ENCODE data around the gene KIF26A.

Gene KIF26A

DNA sequence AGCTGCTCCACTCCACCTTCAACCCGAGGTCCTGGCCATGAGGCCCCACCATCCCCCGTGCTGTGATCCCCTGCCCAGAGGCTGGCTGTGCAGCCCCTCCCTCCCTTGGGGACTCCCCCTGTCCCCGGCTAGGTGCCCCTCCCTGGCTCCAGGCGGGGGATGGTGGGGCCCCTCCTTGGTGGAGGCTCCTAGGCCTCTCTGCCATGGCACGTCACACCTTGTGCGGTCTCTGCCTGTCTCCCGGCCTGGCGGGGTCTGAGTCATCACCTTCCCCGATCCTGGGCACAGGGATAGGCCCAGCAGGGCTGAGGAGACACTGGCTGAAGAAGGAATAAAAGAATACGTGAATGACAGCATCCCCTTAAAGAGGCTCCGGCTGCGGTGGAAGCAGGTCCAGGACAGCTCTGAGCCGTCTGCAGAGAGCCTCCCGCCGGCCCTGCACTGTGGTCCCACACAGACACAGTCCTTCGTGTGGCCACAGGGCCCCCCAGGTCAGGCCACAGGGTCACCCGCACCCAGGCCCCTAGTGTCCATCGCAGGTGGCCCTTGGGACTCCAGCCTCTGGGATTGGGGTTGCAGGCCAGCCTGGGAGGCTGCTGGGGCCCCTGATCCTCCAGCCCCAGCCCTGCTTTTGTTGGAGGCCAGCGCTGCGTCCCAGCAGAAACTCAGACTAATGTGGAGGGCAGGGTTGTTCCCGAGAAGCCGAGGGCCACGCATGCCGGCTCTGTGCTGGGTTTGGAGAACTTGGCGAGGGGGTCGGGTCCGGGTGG lies 43.6 kb downstream of the KIF26A start:
- DNase-seq = no peak

DNA sequence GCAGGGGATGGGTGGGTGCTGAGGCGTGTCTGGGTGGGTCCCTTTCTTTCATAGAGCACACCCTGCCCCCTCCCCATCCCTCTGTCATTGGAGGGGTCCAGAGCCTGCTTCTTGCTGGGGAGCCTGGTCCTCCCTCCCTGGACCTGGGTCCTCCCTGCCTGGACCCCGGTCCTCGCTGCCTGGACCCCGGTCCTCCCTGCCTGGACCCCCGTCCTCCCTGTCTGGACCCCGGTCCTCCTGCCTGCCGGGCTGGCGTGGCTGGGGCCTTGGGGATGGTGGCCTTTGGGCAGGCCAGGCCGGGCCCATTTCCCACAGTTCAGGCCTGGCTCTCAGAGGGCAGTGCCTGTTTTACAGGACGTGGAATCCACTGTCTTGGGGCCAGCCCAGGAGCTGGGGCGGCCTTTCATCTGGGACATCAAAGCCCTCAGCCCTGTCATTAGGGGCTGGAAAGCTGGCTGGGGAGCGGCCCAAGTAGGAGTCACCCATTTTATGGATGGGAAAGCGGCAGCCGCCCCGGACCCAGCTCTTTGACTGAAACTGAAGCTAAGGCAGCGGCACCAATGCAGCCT lies 44.6 kb downstream of the KIF26A start:
- no peak for DNase-seq

DNA sequence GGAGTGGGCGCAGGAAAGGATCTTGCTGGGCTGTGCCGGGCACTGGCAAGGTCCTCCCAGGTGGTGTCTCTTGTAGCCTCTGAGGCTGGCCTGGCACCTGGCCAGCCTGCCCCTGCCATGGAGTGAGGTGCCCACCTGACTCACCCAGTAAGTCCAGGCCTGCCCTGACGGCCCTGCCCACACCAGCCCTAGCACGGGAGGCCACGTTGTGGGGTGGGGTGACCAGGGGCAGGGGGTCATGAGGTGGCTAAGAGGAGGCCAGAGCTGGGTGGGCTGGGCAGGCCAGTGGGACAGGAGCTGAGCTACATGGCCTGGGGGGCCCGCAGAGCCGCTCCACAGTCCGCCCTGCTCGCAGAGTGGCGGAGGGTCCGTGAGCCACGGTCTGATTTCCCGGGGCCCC lies 45.4 kb downstream of the KIF26A start:
- DNase-seq = no peak

DNA sequence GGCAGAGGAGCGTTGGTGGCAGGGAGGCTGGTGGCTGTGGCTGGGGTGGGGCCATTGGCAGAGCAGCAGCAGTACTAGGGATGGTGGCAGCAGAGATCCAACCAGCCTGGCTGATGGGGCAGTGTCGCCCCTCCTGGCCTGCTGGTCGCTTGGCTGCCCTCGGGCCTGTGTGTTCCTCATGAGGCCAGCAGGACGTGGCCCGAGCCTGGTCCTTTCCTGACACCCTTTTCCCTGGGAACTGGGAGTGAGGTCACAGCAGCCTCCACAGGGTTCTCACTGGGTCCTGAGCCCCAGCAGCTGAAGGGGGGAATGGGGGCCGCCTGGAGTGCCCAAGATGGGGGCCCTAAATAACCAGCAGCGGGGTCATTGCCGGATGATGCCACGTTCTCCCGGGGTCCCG lies 46.1 kb downstream of the KIF26A start:
- DNase-seq = no peak

DNA sequence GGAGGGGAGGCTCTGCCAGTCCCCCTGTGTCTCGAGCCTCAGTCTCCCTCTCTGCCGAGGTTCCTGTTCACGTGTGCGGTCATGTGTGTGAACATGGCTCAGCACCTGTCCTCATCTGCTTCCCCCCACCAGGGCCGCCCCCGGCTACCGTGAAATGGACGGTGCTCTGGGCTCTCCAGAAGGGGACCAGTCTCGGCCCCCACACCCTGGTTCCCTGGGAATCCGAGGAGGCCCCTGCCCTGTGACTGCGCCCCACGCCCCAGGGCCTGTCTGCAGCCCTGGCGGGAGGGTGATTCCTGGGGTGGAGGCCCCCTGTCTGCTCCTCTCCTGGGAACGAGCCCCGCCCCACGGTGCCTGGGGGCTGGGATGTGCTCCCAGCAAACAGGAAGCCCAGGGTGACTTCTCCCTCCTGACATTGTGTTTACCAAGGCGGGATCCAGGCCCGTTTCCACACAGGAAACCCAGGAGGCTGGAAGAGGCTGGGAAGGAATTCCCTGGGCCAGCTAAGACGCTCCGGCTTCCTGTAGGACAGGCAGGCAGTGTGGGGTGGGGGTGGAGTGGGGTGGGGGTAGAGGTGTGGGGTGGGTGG lies 46.6 kb downstream of the KIF26A start:
- DNase-seq = no peak

DNA sequence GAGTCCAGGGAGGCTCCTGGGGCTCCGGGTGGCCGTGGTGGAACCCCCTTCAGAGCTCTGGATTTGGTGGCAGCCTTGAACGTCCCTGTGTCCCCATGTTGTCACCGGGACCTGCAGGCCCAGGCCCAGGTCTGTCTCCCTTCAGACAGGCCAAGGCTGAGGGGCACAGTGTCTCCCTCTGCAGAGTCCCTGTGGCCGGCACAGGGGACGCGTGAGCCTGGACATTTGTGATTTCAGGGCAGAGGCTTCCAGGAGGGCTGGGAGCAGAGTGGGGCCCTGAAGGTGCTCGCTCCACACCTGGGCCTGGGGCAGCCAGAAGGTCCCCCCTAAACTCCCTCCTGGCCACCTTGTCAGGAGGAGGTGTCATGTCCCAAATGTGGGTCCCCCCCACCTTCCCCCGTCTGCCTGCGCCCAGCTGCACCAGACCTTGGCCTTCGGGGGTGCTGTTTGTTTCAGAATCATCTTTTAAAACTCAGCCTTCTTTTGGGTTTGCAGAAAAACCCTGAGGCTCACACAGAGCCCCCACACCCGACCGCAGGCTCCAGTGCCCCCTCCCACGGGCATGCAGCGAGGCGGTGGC lies 47.6 kb downstream of the KIF26A start:
- DNase-seq = no peak

DNA sequence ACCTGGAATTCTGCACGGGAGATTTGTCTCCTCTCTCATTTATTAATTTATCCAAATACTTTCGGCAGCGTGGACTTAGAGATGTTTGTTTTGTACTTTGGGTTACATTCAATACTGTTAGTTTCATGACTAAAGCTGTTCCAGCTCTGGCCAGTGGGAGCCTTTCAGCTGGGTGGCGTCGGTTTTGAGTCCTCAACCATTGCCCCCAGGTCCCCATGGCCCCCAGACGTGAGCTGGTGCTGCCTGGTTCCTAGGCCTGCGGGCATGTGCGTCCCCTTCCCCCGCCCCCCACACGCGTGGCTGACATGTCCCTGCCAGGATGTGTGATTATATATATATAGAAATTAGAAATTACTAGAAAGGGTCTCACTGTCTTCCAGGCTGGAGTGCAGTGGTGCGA lies 48.2 kb downstream of the KIF26A start:
- DNase-seq = no peak

DNA sequence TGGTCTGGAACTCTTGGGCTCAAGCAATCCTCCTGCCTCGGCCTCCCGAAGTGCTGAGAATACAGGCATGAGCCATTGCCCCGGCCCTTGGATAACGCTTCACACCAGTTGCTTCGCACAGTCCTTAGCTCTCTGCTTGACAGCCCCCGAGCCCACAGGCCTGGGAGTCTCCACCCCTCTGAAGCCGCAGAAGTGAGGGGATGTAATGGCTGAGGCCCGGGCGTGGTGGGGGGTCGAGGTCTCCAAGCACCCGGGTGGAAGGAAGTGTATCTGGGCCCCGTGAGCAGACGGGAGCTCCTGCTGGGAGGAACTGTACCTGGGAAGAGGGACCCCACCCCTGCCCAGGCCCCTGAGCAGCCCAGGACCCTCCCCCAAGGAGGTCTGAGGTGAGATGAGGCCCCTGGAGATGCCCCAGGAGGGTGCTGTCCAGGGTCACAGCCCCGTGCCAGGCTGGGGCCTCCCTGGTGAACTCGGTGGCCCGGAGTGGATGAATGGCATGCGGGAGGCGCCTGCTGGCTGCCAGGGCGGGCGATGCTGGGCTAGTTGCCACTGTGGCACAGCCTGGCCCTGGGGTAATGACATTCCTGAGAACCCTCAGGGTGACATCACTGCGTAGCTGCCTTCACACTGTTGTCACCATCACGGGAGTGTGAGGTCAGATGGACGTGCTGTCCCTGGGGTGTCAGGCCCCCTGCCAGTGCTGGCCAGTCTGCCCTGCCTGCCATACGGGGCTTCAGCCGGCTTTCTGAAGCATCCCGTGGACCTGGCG lies 48.9 kb downstream of the KIF26A start:
- DNase-seq = no peak

DNA sequence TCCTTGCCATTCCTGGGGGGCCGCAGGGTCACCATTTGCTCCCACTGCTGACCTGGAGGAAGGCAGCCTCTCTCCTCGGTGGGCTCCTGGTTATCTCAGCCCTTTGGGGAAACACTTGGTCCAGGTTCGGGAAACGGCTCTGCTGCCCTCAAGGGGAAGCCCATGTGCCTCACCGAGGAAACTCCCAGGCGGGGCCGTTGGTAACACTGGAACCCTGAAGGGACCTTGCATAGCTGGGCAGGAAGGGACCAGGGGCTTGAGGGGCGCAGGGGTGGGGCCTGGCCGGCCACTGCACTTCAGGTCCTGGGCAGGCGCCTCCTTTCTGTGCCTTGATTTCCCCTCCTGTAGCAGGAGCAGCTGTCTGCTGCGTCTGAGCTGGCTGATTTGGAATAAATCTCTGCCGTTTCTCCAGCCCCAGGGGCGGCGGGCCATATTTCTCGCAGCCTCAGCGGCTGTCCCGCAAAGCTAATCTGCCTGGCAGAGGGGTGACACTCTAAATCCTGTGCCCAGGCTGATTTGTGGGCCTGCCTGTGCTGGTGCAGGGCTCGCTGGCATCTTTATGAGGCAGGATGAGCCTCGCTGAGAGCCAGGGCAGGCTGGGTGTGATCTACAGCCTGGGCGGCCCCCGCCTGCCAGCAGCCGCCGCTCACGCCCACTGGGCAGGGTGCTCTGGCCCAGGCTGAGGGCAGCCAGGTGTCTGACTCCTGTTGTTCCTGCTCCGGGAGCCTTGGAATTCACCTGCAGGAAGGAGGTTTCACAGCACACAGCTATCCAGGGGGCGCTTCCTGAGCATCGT lies 49.7 kb downstream of the KIF26A start:
- no peak for DNase-seq

DNA sequence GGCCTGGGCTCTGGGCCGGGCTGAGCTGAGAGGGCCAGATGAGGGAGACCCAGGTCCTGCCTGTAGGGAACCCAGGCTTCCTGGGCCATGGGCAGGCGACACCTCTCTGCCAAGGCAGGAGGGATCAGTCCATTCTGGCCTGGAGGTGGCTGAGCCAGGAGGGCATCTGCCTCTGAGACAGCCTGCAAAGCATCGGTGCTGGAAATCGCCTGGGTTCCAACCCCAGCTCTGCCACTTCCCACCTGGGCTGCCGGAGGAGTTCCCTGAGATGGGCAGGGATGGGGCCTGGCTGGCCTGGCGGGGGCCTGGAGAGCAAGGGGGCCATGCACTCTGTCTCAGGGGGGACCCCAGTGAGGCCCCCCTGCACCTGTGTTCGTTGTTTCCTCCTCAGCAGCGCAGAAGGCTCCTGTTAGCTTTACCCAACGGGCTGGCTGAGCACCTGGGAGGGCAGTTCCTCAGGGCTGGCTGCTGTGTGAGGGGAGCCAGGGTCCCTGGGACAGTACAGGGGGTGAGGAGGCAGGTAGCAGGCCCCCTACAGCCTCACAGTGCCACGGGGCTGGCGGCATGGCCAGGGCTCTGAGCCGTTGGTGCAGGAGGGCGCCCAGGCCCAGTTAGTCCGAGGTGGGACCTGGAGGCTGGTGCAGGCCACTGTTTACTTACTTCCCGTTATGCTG lies 50.5 kb downstream of the KIF26A start:
- no peak for DNase-seq

DNA sequence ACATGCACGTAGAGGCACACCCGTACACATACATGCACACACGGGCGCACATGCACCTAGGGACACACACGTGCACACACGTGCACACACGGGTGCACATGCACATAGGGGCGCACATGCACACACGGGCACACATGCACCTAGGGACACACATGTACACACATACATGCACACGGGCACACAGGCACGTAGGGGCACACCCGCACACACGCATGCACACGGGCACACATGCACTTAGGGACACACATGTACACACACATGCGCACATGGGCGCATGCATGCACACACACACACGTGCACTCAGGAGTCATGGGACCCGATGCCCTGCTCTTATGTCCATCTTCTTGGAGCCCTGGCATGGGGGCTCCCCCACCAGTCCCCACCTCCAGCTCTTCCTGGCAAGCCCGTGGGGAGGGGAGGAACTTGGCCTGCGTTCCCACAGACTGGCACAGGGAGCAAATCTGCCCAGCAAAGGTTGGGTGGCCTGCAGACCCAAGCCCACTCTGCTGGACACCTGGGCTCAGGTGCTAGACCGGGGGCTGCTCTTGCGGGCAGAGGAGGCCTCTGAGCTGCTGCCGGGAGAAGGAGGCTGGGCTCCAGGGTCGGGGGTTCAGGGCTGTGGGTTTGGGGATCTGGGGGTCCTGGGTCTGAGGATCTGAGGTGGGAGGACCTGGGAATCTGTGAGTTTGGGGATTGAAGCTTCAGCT lies 51.4 kb downstream of the KIF26A start:
- DNase-seq = no peak

DNA sequence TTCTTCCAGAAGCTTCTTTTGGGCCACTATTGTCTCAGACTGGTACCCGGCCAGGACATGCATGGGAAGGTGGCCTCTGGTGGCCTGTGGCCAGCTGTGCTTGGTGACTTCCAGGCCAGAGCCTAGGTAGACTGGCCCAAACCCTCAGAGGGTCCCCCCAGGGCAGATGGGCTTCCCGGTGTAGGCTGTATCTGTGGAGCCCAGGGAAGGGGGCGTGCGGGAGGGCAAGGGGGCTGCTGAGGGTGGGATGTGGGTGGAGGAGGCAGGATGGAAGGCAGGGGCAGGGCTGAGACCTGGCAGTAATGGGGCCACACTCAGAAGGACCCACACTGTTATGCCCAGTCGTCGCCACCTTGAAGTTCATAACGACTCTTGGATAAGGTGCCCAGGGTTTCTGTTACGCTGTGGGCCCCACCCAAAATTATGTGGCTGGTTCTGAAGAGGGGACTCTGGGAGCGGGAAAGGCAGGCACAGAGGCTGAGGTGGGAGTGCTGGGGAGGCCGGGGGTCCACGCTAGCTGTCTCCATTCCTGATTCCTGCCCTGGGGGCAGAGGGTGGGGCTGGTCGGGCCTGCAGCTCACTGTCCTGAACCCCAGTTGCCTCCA lies 52.1 kb downstream of the KIF26A start:
- no peak for DNase-seq

DNA sequence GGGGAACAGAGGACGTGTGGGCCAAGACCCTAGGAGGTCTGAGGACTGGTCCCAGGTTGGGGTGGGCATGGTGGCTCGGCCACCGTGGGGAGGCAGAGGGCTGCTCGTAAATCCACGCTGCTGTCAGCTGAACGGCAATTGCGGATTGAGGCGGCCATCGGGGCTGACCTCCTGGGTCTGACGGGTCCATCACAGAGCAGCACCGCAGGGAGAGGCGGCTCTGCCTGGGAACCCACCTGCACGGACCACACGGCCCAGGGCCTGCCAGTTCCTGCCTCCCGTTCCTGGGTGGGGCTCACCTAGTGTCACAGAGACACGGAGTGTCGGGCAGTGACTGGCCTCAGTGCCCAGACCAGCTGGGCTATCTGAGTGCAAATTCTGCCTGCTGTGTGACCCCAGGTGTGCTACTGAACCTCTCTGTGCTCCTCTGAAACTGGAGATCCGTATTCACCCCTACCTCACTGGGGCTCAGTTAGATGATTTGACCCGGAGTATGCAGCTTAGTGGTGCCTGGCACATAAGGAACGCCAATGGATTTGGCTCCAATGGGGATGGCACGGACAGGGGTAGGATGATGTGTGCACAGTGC lies 53.1 kb downstream of the KIF26A start:
- DNase-seq = no peak

DNA sequence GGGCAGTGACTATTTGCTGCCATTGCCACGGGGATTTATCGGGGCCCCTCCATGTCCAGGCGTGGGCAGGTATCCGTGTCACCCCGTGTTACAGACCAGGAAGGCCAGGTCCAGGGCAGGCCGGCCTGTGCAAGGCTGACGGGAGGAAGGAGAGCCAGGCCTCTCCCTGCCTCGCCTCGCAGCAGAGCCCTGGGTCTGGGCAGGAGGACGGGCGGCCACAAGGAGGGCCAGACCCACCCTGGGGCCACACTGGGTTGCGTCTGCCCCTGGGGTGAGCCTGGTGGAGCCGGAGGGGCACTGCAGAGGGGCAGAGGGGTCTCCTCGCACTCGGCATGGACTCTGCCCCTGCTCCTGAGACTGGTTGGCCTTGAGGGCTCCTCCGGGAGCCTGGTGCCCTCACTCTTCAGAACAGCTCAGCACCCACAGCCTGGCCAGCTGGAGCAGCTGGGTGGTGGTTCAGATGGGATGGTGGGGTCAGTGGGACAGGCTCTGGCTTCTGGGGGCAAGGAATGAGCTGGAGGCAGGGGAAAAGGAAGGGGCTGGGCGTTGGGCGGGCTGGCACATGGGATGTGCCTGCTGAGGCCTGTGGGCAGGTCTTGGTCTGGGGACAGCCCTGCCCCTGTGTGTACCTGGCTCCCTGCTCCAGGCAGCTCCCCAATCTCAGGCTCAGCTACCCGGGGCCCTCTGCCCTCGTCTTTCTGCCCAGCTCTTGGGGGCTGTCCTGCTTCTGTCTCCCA lies 53.9 kb downstream of the KIF26A start:
- DNase-seq = no peak

DNA sequence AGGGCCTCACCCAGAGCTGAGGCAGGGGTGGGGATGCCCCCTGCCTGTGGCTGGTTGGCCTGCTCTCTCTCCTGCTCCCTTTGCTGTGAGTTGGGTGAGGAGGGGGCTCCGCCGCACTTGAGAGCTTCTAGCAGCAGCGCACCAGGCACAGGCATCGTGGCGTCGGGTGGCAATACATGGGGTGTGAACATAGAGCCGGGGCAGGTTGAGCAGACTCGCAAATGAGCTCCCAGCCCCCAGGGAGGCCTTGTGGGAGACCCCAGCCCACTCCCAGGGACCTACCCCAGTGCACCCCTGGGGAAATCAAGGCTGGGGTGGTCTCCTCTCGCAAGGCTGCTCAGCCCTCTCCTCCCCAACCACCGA lies 54.5 kb downstream of the KIF26A start:
- DNase-seq = no peak

DNA sequence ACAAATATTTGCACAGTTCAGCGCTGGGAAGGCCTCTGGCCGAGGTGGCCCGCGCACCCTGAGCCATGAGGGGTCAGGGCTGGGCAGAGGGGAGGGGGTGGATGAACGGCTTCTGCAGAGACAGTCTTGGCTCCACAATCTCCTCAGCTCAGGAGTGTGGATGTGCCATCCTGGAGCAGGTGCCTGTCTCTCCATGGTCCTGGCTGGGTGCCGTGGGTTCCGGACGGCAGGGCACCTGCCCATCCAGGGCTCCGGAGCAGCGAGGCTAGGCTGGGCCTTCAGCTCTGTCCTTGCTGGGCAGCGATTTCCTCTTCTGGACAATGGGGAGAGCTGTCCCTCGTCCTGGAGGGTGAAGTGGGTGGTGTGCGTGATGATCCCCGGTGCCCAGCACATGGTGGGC lies 55.6 kb downstream of the KIF26A start:
- DNase-seq = no peak

DNA sequence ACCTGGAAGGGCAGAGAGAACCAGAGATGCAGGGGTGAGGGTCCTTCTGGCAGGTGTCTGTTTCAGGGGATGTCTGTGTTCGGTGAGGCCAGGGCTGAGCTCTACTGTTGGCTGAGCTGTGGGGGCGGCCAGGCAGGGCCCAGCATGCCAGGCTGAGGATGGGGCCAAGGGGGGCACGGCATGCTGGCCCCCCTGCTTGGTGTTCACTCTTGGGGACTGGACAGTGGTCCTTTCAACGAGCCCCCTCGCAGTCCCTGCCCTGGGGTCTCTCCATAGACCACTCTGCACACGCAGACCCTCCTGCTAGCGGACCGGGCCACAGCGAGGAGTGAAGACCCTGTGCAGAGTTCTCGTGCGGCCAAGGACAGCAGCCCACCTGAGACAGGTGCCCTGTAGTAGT lies 56.3 kb downstream of the KIF26A start:
- DNase-seq = no peak

DNA sequence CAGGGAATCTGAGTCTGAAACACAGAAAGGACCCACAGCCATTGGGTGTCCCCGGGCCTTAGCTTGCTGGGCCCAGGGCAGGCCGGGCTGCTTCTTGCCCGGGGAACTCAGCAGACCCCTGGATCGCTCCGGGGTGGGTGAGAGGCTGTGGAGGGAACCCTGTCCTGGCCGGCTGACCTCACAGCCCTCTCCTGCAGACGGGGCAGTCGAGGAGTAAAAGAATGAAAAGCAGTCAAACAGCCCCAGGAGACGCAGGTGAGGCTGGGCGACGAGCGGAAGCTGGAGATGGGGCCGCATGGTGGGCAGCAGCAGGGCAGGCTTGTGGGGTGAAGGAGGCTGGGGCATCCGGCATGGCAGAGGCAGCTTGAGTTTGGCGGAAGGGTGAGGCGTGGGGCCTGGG lies 57.0 kb downstream of the KIF26A start:
- no peak for DNase-seq

DNA sequence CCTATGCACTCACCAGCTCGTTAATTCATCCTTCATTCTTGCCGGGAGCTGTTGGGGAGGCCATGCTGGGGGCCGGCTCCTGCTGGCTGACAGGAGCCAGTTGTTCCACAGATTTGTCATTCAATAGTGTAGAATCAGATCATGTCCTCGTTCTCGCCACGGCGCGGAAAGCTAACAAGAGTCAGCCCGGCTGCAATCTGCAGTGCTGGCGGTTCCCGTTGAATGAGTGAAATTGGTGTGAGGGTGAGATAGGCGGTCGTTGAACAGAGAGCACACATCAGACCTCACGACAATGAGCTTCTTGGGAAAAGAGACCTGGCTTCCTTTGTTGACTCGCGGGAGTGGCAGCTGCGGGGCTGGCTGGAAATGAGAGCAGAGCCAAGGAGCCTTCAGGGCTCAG lies 57.5 kb downstream of the KIF26A start:
- no peak for DNase-seq

All from CD4-positive, alpha-beta T cell treated with Interleukin-17A for 4 hours (primary cell).